Measurements from ENCODE around the gene MAT2A.

DNA sequence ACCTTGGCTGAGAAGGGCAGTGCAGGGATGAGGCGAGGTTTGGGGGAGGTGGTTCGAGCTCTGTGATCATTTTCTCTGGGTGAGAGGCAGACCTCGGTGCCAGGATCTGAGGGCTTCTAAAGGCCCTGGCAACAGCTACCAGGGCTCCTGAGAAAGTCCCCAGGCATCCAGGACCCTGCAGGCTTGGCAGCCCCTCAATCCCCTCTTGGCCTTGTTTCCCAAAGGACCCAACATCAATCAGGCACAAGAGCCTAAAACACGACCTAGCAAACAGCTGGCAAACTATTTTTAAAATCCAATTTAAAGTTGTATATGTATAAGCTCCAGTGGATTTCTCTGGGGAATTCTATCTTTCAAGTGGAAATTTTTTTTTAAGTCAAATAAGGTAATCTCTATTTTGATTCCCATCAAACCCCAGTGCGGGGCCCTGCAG is 15.0 kb upstream of the MAT2A start:
- TF ChIP-seq POLR2A (IDR thresholded peaks at IDR 0.05), result no peak
- no peak for TF ChIP-seq CTCF (IDR thresholded peaks at IDR 0.05)
